Prostate gland (tissue), 2 donors: ENCODE measurements around the gene PLCE1.

Experiments used
- POLR2AphosphoS5 ChIP-seq: sonication (generic); formaldehyde crosslinking; IDR thresholded peaks from one replicate; pipeline ENCODE4 v1.6.1; 2017; ENCODE audit warnings: antibody characterized with exemption
- TF ChIP-seq, protein P1 (sequence below), 4 experiments: fragments of 200-600 bp in 2 of 4; fragments of 450-650 bp in 2 of 4; sonication (generic) in 2 of 4; IDR thresholded peaks; 1 replicate in 3 of 4; 2 replicates in 1 of 4; pipeline ENCODE4 v1.5.1; 2016 to 2019; ENCODE audit warnings: antibody characterized with exemption in 4 of 4, mild to moderate bottlenecking in 2 of 4, moderate library complexity in 2 of 4

DNA sequence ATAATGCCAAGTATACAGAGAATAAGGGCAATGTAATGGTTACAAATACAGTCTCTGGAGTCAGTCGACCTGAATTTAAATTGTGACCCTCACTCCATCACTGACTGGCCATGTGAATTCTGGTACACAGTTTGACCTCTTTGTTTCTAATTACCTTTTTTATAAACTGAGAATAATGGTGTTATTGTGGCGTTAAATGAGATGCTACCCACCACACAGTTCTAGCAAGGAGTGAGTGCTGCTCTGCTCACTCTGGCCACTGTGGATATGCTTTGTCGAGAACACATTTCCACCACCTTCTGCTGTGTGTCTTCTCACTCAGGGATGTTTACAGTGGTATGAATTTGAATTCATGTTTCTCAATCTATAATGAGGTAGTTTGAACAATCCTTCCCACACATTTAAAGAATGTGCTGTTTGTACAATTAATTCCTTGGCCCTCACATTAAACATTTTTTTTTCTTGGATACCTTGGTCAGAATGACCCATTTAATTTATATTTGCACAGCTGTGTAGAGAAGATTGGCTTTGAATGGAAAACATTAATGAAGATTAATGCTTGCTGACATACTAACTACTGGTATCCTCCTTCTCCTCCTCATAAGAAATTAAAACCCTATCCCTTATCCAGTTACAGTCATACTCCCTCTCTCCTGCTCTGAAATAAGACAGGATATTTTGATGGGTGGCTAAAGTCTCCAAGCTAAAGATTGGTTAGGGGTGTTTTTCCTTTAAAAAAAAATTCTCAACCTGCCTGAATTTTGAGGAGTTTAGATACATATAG lies 42.4 kb downstream of the PLCE1 start:
- no peak for TF ChIP-seq POLR2AphosphoS5
- TF ChIP-seq, protein P1, sequence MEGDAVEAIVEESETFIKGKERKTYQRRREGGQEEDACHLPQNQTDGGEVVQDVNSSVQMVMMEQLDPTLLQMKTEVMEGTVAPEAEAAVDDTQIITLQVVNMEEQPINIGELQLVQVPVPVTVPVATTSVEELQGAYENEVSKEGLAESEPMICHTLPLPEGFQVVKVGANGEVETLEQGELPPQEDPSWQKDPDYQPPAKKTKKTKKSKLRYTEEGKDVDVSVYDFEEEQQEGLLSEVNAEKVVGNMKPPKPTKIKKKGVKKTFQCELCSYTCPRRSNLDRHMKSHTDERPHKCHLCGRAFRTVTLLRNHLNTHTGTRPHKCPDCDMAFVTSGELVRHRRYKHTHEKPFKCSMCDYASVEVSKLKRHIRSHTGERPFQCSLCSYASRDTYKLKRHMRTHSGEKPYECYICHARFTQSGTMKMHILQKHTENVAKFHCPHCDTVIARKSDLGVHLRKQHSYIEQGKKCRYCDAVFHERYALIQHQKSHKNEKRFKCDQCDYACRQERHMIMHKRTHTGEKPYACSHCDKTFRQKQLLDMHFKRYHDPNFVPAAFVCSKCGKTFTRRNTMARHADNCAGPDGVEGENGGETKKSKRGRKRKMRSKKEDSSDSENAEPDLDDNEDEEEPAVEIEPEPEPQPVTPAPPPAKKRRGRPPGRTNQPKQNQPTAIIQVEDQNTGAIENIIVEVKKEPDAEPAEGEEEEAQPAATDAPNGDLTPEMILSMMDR (IDR thresholded peaks at IDR 0.05) = no peak
